ENCODE measurements around the gene PAPOLG.

DNA sequence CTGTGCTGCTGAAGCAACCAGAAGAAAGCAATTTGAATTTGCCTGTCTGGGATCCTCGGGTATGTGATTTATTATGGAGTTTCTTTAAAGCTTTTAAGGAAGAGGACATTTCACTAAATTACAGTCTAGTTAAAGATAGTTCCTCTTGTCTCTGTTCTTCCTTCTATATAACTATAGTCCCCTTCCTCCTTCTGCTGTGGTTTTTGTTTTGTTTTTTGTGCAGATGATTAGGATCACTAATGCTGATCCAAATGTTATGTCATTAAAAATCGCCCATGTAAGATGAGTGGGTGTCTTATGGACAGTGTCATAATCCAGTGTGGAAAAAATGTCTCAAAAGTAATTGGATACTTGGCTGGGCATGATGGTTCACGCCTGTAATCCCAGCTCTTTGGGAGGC, 24.7 kb downstream of the PAPOLG start:
- TF ChIP-seq, protein P1, sequence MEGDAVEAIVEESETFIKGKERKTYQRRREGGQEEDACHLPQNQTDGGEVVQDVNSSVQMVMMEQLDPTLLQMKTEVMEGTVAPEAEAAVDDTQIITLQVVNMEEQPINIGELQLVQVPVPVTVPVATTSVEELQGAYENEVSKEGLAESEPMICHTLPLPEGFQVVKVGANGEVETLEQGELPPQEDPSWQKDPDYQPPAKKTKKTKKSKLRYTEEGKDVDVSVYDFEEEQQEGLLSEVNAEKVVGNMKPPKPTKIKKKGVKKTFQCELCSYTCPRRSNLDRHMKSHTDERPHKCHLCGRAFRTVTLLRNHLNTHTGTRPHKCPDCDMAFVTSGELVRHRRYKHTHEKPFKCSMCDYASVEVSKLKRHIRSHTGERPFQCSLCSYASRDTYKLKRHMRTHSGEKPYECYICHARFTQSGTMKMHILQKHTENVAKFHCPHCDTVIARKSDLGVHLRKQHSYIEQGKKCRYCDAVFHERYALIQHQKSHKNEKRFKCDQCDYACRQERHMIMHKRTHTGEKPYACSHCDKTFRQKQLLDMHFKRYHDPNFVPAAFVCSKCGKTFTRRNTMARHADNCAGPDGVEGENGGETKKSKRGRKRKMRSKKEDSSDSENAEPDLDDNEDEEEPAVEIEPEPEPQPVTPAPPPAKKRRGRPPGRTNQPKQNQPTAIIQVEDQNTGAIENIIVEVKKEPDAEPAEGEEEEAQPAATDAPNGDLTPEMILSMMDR (IDR thresholded peaks at IDR 0.05; ENCODE audit: insufficient read depth, low read length, poor library complexity, severe bottlenecking) = no peak
- no peak for TF ChIP-seq EZH2phosphoT487 (conservative IDR thresholded peaks at IDR 0.05; ENCODE audit: low read length)

Measured in SU-DHL-6 (cell line).